ENCODE results near the gene GLYR1.

Gene GLYR1

DNA sequence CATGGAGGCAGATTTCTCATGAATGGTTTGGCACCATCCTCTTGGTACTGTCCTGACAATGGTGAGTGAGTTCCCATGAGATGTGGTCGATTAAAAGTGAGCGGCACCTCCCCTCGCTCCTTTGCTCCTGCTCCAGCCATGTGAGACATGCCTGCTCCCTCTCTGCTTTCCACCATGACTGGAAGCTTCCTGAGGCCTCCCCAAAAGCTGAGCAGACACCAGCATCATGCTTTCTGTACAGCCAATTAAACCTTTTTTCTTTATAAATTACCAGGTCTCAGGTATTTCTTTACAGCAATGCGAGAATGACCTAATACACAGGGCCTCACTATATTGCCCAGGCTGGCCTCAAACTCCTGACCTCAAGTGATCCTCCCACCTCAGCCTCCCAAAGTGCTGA is 92.2 kb downstream of the GLYR1 start:
- DNase-seq = no peak

DNA sequence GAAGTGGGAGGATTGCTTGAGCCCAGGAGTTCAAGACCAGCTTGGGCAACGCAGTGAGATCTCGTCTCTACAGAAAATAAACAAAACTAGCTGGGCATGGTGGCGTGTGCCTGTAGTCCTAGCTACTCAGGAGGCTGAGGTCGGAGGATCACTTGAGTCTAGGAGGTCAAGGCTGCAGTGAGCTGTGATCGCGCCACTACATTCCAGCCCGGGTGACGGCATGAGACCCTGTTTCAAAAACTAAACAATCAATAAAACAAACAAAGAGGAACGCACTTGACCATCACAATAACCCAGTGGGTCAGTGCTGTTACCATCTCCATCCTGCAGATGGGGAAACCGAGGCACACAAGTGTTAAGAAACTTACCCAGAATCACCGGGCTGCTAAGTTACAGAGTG is 93.9 kb downstream of the GLYR1 start:
- DNase-seq = no peak

All from activated CD4-positive, CD25-positive, alpha-beta regulatory T cell treated with anti-CD3 and anti-CD28 coated beads, Interleukin-2, amount 50 U/mL, for 72 hours (primary cell).